SK-N-MC (cell line): ENCODE results near the gene GRIK2.

ENCODE experiments used
- EZH2 ChIP-seq: fragments of 200-600 bp; sonication (generic); IDR thresholded peaks from one replicate; pipeline ENCODE4 v1.6.1; 2017; ENCODE audit warnings: antibody characterized with exemption
- FOXP2 ChIP-seq: optimal IDR thresholded peaks from 2 replicates; pipeline ENCODE3; 2011; ENCODE audit warnings: mild to moderate bottlenecking, moderate library complexity; ENCODE audit not compliant: insufficient read depth; ENCODE audit errors: extremely low read length, control extremely low read depth
- POLR2AphosphoS5 ChIP-seq: IDR thresholded peaks from 2 replicates; pipeline ENCODE4 v1.6.1; 2012; ENCODE audit warnings: mild to moderate bottlenecking, low read depth, low read length, borderline replicate concordance

- TF ChIP-seq POLR2AphosphoS5 (no peak), EZH2 (no peak), FOXP2 (no peak)
Measured at GRCh38 chr6:101443315-101443714, 49.8 kb downstream of the GRIK2 start.
